Hippocampal formation (tissue), 2 donors: ENCODE measurements around the gene AOPEP.

Experiments used
- DNase-seq, 2 donors: peaks; one replicate each; lab custom pipeline; 2025; lab: John Stamatoyannopoulos, UW

The AOPEP gene

GRCh38 chr9:95061916-95062595 lies 335.6 kb downstream of the AOPEP start:
- no peak for DNase-seq

GRCh38 chr9:95062596-95063065 lies 336.1 kb downstream of the AOPEP start:
- no peak for DNase-seq

DNA sequence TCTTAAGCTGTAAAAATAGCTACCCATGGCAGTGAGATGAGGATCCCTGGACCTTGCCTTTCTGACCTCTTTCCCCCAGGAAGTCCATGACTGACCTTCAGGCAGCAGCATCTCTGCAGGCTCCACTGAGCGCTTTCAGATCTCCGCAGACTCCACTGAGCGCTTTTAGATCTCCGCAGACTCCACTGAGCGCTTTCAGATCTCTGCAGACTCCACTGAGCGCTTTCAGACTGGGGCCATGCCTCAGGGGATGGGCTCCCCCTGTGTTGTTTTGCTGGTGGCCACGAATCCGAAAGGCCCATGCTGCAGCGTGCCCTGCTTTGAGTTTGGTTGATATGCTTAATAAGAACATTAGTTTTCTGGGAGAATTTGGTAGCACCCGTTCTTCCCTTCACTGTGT lies 336.8 kb downstream of the AOPEP start:
- no peak for DNase-seq

DNA sequence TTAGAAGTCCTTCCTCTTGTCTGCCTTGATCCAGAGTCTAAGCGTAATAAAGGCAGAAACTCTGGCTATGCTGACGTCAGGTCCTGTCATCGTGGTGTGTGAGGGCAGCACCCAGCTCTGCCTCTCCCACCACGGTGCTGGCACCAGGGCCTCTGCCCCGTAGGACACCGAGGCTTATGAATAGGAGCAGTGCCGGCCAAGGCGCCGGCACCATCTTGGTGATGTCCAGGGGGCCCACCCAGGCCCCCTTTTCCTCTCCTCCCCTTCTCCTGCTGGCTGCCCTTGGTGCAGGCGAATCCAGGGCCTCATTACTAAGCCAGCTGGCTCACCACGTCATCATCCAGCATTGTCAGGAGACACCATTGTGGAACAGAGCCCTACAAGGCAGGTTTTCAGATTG lies 338.7 kb downstream of the AOPEP start:
- no peak for DNase-seq

- no peak for DNase-seq
These were observed 340.6 kb downstream of the AOPEP start for GRCh38 chr9:95067057-95067456.

DNA sequence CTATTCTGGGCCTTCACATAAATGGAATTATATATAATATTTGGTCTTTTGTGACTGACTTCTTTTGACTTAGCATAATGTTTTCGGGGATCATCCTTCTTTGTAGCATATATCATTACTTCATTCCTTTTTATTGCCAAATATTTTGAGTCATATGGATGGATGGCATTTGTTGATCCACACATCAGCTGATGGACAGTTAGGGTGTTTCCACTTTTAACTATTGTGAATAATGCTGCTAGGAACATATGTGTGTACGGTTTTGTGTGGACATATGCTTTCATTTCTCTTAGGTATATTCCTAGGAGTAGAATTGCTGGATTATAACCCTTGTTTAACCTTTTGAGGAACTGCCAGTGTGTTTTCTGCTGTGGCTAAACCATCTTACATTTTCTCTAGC lies 341.4 kb downstream of the AOPEP start:
- DNase-seq: no peak

GRCh38 chr9:95070549-95071021 lies 344.1 kb downstream of the AOPEP start:
- no peak for DNase-seq

- DNase-seq: no peak
These were observed 345.0 kb downstream of the AOPEP start for GRCh38 chr9:95071450-95071849.

DNA sequence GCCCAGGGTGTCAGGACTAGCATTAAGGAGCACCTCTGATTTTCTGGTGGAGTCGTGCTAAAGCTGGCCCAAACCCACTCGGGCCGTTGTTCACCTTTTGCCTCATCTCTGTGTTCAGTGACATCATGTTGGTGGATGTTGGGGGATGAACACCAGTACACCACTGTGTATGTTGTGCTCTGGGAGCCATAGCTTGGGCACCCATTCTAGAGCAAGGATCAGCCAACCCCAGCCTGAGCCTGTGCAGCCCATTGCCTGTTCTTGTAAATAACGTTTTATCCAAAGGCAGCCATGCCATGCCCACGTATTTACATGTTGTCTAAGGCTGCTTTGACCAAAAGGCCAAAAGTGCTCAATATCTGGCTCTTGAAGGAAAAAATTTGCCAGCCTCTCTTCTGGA lies 345.4 kb downstream of the AOPEP start:
- DNase-seq: no peak

DNA sequence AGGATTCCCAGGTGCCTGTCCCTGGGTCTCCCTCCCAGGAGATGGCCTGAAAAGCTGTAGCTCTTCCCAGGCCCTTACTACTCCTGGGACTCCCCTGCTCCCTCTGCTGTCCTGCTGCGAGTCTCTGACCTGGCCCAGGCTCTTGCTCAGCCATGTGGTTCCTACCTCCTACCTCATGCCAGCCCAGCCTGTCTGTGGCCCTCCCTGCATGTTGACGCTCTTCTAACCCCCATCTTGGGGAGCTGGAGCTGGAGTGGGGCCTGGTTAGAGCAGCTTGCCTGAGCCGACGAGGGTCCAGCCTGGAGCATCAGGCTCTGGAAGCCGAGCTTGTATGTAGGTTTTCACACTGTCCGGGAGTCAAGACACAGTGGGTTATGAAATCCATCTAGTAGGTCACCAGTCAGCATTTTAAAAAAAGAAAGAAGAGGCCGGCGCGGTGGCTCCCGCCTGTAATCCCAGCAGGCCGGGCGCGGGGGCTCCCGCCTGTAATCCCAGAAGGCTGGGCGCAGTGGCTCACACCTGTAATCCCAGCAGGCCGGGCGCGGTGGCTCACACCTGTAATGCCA lies 346.6 kb downstream of the AOPEP start:
- DNase-seq: no peak

DNA sequence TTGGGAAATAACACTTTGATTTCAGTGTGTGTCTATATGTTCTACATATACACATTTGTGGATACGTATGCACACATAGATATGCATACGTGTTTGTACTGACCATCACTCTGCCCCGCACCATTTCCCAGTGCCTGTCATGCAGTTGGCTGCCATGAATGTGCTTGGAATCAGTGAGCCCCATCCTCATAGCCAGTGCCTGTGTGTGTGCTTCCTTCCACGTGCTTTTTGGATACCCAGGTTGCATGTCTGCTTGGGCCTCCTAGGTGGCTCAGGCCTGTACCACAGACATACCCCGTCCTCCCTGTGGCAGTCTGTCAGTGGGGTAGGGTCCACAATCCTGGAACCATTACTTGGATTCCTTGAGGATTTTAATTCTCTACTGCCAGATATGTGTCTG lies 347.4 kb downstream of the AOPEP start:
- DNase-seq: no peak

GRCh38 chr9:95074632-95075031 lies 348.1 kb downstream of the AOPEP start:
- no peak for DNase-seq

- DNase-seq: no peak
These were observed 349.2 kb downstream of the AOPEP start for GRCh38 chr9:95075700-95076099.

- DNase-seq: no peak
These were observed 350.2 kb downstream of the AOPEP start for GRCh38 chr9:95076696-95077052.

- DNase-seq: peak; percentile 50 to 52
These were observed 350.7 kb downstream of the AOPEP start for GRCh38 chr9:95077053-95077765.

DNA sequence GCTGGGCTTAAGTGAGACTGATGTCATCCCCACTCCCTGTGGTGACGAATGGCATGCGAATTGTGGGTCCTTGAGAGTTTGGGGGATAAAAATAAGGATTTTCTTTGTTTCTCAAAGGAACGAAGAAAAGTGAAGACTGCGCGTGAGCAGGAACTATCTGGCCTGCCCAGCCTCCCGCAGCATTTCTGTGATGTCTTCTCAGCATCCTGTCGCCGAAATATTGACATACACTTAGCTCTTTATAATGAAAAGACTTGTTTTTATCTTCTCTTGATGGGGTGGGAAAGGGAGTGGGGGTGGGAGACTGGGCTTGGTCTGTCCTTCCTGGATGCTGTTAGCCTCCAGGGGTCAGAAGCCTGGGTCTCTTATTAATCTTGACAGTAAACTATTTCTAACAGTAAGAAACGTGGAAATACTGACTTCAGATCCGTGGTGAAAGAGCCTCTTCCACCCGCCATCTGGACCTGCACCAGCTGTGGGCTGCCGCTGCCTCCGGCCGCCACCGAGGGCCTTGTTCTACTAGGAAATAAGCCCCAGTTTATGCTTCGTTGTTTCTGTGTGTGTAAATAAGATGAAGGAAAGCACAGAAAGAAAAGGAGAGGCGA lies 351.4 kb downstream of the AOPEP start:
- DNase-seq: peak in 1 of 2 donors; percentile 42

- DNase-seq: no peak
These were observed 352.0 kb downstream of the AOPEP start for GRCh38 chr9:95078511-95078910.

GRCh38 chr9:95078939-95079338 lies 352.4 kb downstream of the AOPEP start:
- no peak for DNase-seq

GRCh38 chr9:95079461-95079860 lies 353.0 kb downstream of the AOPEP start:
- no peak for DNase-seq

DNA sequence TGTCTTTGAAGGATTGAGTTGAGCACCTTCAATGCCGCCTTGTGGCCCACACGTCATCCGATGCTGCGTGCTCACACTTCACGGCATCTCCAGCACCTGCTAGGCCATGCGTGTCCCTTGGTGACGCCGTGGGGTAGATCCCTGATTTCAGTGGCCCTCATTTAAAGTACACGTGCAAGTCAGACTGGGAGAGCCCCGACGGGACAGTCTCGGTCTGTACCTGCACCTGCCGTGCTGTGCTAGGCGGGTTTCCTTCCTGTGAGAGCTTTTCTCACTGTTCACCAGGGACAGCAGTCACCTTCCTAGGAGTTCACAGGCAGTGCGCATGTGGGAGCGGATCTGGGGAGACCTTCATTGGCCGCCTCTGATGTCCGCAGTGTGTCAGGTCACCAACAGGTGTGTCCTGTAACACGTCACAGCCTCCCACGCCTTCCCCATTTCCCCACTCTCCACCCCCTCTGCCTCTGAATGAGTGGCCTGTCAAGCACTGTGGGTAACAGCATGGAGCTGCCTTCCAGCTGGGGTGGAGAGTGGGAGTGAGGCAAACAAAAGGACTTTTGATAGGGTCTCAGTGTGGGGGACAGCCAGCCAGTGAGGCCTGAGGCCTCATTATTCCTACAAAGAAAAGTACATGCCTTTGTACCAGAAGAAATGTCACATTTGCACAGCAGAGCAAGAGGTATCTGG lies 354.6 kb downstream of the AOPEP start:
- DNase-seq: peak; percentile 84 to 91

- DNase-seq: no peak
These were observed 355.5 kb downstream of the AOPEP start for GRCh38 chr9:95081998-95082397.

DNA sequence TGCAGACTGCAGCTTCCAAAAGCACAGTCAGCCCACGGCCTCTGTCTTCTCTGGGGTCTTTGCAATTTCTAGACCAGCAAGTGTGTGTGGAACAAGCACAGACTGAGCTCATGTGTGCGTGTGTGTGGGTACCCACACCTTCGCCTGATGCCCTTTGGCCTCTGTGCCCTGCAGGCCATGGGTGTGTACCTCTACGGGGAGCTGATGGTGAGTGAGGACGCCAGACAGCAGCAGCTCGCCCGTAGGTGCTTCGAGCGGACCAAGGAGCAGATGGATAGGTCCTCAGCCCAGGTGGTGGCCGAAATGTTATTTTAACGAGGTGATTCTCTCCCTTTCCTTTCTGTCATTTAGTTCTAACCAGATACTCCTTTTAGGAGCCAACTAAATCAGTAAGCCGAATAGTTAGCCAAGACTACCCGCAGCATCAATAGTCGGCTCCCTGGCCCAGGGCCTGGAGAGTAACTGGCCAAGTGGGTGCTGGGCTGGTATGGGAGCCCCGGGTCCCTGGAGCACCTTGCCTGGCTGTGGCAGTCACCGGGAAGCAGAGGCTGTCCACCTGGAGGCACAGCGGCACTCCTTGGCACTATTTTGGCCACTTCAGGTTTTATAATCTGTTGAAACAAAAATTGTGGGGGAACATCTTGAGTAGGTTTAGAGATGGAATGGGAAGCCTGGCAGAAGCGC lies 356.0 kb downstream of the AOPEP start:
- no peak for DNase-seq
